Measurements from ENCODE around the gene STK26.
A peak's percentile ranks its signal among the peaks of the same experiment; 100 is the strongest.
"Not testable (repeated sequence)": the region's sequence is repeated elsewhere in the genome, so short reads cannot be mapped to it uniquely, and the experiment has no call there.

Gene STK26

DNA sequence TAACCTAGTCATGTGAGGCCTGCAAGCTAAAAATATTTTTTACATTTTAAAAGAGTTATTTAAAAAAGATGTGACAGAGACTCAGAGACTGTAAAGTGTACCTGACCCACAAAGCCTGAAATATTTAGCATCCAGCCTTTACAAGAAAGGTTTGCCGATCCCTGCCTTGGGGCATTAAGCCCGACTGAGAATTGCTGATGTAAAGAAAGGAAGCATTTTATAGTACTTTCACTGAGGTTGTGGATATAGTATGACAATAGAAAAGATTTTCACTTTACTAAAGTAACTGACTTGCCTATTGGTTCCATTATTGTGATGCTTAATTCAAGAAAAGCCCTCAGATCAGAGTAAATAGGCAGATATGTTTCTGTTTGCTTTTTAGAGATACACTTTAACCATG is 17.0 kb downstream of the STK26 start:
- DNase-seq, result no peak

- no peak for DNase-seq
Observed at GRCh38 chrX:132041015-132041414, 17.9 kb downstream of the STK26 start.

- DNase-seq, result no peak
Observed at GRCh38 chrX:132043977-132044376, 20.9 kb downstream of the STK26 start.

- no peak for DNase-seq
Observed at GRCh38 chrX:132044953-132045352, 21.9 kb downstream of the STK26 start.

GRCh38 chrX:132045456-132045855 is 22.4 kb downstream of the STK26 start:
- DNase-seq, result no peak

- no peak for DNase-seq
Observed at GRCh38 chrX:132046533-132046932, 23.4 kb downstream of the STK26 start.

DNA sequence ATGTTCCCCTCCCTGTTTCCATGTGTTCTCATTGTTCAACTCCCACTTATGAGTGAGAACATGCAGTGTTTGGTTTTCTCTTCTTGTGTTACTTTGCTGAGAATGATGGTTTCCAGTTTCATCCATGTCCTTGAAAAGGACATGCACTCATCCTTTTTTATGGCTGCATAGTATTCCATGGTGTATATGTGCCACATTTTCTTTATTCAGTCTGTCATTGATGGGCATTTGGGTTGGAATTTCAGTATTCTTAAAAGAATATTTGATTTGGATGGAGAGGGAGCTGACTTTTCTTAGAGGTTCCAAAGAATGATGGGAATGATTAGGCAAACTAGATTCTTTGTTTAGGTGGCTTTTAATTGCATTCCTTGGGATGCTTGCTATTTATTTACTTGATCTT is 28.7 kb downstream of the STK26 start:
- not testable (repeated sequence) for DNase-seq

DNA sequence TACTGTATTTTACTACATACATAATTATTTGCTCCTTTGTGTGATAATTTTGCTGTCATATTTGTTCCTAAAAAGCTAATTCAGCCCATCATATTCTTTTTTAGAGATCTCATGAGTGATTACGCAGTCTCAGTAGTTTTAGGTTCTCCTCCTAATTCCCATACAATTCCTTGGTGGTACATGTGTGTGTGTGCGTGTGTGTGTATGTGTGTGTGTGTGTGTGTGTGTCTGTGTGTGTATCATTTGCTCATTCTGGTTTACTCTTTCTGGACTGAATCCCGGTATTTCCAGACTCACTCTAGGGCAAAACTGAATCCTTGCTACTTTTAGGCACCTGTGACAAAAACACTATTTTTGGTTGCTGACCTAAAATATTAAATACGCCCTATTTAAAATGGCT is 34.9 kb downstream of the STK26 start:
- no peak for DNase-seq

DNA sequence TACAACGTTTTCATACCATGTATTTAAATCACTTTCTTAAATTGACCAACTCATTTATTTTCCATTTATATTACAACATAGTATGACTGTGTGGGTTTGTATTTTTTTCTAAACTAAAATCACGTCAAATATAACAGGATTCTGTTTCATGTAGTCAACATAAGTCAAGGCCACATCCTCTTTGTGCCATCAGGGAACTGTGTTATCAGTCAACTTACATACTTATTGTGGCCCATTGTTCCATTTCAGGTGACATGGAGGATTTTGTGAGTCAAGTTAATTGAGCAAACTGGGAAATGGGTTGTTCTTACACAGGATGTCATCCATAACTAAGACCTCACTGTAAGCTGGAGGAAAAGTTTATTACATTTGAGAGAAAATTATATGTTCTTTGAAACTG is 35.9 kb downstream of the STK26 start:
- DNase-seq, result no peak

- no peak for DNase-seq
Observed at GRCh38 chrX:132059973-132060540, 37.0 kb downstream of the STK26 start.

GRCh38 chrX:132063334-132063733 is 40.2 kb downstream of the STK26 start:
- DNase-seq, result no peak

- no peak for DNase-seq
Observed at GRCh38 chrX:132063862-132064261, 40.8 kb downstream of the STK26 start.

- DNase-seq, result no peak
Observed at GRCh38 chrX:132068405-132068804, 45.3 kb downstream of the STK26 start.

DNA sequence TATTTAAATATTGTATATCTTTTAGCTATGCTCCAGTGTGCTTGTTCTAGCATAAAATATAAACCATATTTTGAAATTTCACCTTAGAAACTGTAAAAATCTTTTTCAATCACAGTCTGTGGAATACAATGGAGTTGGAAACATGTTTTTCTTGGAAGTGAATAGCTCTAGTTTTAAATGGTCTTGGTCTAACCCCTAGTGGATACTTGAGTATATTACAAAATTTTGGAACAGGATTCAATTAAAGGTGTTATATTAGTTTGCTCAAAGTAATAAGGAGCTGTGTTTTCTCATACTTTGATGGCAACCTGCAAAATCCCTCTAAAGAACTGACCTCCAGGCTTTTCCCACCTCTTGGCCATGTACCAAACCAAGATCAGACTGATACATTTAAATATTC is 48.2 kb downstream of the STK26 start:
- no peak for DNase-seq

GRCh38 chrX:132077414-132077813 is 54.3 kb downstream of the STK26 start:
- DNase-seq, result no peak

DNA sequence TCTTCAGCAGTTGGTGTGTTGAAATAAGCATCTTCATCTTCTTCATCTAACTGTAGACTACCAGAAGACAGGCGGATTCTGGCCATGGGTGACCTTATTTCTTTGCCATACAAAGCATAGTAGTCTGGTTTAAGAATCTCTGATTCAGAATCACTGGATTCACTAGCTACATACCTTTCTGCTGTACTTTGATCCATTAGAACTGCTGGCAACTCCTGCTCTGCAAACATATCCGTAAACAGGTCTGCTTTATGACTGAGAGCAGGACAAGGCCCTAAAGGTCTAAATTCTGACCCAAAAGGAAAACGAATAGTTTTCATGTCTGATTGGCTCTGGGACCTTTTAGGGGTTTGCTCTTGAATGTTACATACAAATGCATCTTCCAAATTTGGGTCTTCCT is 54.8 kb downstream of the STK26 start:
- no peak for DNase-seq

GRCh38 chrX:132085786-132086185 is 62.7 kb downstream of the STK26 start:
- no peak for DNase-seq

GRCh38 chrX:132086672-132087071 is 63.6 kb downstream of the STK26 start:
- no peak for DNase-seq

DNA sequence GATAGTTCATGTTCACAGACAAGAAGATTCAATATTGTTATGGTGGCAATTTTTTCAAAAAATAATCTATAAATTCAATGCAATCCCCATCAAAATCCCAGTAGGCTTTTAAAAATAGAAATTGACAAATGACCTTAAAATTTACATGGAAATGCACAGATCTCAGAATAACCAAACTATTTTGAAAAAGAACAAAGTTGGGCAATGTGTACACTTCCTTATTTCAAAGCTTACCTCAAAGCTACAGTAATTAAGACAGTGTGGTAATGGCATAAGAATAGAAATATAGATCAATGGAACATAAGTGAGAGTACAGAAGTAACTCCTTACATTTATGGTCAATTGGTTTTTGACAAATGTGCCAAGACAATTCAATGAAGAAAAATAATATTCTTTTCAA is 65.8 kb downstream of the STK26 start:
- no peak for DNase-seq

DNA sequence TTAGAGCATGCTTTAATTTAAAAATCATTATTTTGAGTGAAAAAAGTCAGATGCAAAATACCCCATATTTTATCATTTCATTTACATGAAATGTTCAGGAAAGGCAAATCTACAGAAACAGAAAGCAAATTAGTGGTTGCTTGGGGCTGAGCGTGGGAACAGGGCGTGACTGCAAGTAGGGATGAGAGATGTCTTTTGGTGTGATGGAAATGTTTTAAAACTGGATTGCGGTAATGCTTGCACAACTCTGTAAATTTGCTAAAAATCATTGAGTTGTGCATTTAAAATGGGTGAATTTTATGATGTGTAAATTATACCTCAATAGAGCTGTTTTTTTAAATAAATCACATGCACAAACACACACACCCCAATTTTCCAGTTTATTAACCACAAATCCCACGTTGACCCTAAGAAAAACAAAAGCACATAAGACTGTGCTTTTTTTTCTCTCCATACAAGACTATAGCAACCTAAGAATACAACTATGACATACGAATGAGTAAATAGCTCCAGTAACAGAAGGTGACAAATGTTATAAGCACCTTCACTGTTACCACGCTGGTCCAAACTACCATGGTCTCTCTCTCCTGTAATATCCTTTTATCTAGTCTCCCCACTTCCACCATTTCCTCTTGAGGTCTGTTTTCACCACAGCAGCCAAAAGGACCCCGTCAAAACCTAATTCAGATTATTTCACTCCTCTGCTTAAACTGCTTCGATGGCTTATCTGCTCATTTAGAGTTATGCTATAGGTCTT is 67.5 kb downstream of the STK26 start:
- no peak for DNase-seq

- DNase-seq, result peak; percentile 14 to 33
Observed at GRCh38 chrX:132092439-132093065, 69.5 kb downstream of the STK26 start.

GRCh38 chrX:132093239-132093860 is 70.2 kb downstream of the STK26 start:
- no peak for DNase-seq

DNA sequence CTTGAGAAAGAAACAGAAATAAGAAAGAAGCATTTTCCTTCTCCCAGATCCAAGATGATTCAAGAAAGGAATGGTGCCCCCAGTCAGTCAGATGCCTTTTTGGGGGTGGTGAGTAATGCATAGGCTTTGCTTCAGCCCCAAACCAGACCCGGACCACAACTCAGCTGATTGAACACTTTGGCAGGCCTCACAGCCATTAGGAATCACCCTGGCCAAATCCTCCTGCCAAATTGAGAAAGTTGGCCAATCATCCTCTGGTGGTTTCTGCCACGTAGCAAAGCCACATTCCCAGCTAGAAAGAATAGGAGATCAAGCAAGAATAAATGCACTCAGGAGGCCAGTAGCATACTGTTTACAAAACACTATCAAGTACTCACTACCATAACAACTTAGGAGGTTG is 71.1 kb downstream of the STK26 start:
- no peak for DNase-seq

- not testable (repeated sequence) for DNase-seq
Observed at GRCh38 chrX:132098704-132099103, 75.6 kb downstream of the STK26 start.

Measured in SHP77 (cell line).